Stomach smooth muscle (tissue), 2 donors: ENCODE measurements around the gene GCA.

ENCODE experiments used
- H3K27ac ChIP-seq: one replicate; pipeline ENCODE4 v1.7.0; 2013; ENCODE audit warnings: mild to moderate bottlenecking, low read length, inconsistent platforms
- H3K27me3 ChIP-seq, 2 donors: one replicate each; pipeline ENCODE4 v1.7.0; 2013; ENCODE audit warnings: low read length in 2 of 2; ENCODE audit not compliant: insufficient read depth in 2 of 2, control insufficient read depth in 1 of 2
- H3K36me3 ChIP-seq, 2 donors: one replicate each; pipeline ENCODE4 v1.7.0; 2013; ENCODE audit warnings: low read length in 2 of 2; ENCODE audit not compliant: control insufficient read depth in 2 of 2, insufficient read depth in 2 of 2
- H3K4me1 ChIP-seq: one replicate; pipeline ENCODE4 v1.7.0; 2013; ENCODE audit warnings: low read length; ENCODE audit not compliant: control insufficient read depth, insufficient read depth
- H3K4me3 ChIP-seq, 2 donors: one replicate each; pipeline ENCODE4 v1.7.0; 2013; ENCODE audit warnings: low read length in 2 of 2
- H3K9ac ChIP-seq, 2 donors: one replicate each; pipeline ENCODE4 v1.7.0; 2013; ENCODE audit warnings: low read length in 2 of 2, mild to moderate bottlenecking in 1 of 2
- H3K9me3 ChIP-seq, 2 donors: one replicate each; pipeline ENCODE4 v1.7.0; 2013; ENCODE audit warnings: low read length in 2 of 2; ENCODE audit not compliant: control insufficient read depth in 2 of 2
- donor health status: healthy.
- donor health status: Pancreatic carcinoma.

GCA gene, protein sequence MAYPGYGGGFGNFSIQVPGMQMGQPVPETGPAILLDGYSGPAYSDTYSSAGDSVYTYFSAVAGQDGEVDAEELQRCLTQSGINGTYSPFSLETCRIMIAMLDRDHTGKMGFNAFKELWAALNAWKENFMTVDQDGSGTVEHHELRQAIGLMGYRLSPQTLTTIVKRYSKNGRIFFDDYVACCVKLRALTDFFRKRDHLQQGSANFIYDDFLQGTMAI

GRCh38 chr2:162343824-162344616 is at the start of gene GCA:
GCA (plus strand) TSS chr2:162344132; CDS start chr2:162344249, 117 bp downstream.
- H3K4me1 ChIP-seq = no peaks in the 10 kb centered on the region
- peak within 1 kb of the TSS; percentile 50 to 66 for H3K9ac ChIP-seq
- H3K9me3 ChIP-seq = no peaks in the 10 kb centered on the region
- no peaks in the 10 kb centered on the region for H3K27me3 ChIP-seq
- no peak within 1 kb of the TSS for H3K27ac ChIP-seq
- peak within 1 kb of the TSS; percentile 90 to 93 for H3K4me3 ChIP-seq
- H3K36me3 ChIP-seq = no peaks in the 10 kb centered on the region

GRCh38 chr2:162295009-162295408 is 48.9 kb upstream of the GCA start:
- peaks cover 0 to 3% of the 10 kb centered on the region in 2 donors for H3K36me3 ChIP-seq
- no peak overlapping the region for H3K27ac ChIP-seq

GRCh38 chr2:162297925-162298552 is 45.9 kb upstream of the GCA start:
- Histone ChIP-seq H3K9me3 (no peaks in the 10 kb centered on the region), H3K9ac (no peak overlapping the region), H3K36me3 (peaks cover 0 to 3% of the 10 kb centered on the region in 2 donors)

More at GRCh38 chr2:162295009-162295408, 48.9 kb upstream of the GCA start:
- no peak overlapping the region for H3K9ac ChIP-seq
- no peaks in the 10 kb centered on the region for H3K27me3 ChIP-seq
- no peak overlapping the region for H3K4me3 ChIP-seq
- no peaks in the 10 kb centered on the region for H3K9me3 ChIP-seq
- no peaks in the 10 kb centered on the region for H3K4me1 ChIP-seq

GRCh38 chr2:162298669-162299335 is 45.1 kb upstream of the GCA start:
- no peaks in the 10 kb centered on the region for H3K27me3 ChIP-seq
- no peaks in the 10 kb centered on the region for H3K9me3 ChIP-seq
- peaks cover 0 to 3% of the 10 kb centered on the region in 2 donors for H3K36me3 ChIP-seq
- H3K4me1 ChIP-seq = no peaks in the 10 kb centered on the region
- no peak overlapping the region for H3K4me3 ChIP-seq
- no peak overlapping the region for H3K27ac ChIP-seq
- no peak overlapping the region for H3K9ac ChIP-seq

More at GRCh38 chr2:162297925-162298552, 45.9 kb upstream of the GCA start:
- H3K4me3 ChIP-seq = no peak overlapping the region
- H3K27ac ChIP-seq = no peak overlapping the region
- no peaks in the 10 kb centered on the region for H3K4me1 ChIP-seq
- H3K27me3 ChIP-seq = no peaks in the 10 kb centered on the region

DNA sequence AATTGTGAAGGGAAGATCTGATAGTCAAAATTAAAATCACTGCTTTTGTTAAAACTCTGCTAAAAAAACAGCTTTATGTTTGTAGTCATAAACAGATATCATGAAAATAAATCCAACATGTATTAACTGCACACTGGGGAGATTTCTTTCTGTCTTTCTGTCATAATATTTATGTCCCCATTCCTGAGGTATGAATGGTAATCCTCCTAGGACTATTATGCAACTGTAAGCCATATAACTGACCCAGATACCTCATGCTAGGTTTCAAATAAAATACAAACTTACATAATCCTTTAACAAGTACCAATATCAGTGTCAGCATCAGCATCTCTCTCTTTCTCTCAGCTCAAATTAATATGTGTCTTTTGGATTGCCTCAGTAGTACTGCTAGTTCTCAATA is 43.7 kb upstream of the GCA start:
- H3K27me3 ChIP-seq = no peaks in the 10 kb centered on the region
- no peak overlapping the region for H3K9ac ChIP-seq
- peaks cover 0 to 3% of the 10 kb centered on the region in 2 donors for H3K36me3 ChIP-seq
- no peaks in the 10 kb centered on the region for H3K4me1 ChIP-seq
- no peaks in the 10 kb centered on the region for H3K9me3 ChIP-seq
- H3K4me3 ChIP-seq = no peak overlapping the region
- no peak overlapping the region for H3K27ac ChIP-seq

DNA sequence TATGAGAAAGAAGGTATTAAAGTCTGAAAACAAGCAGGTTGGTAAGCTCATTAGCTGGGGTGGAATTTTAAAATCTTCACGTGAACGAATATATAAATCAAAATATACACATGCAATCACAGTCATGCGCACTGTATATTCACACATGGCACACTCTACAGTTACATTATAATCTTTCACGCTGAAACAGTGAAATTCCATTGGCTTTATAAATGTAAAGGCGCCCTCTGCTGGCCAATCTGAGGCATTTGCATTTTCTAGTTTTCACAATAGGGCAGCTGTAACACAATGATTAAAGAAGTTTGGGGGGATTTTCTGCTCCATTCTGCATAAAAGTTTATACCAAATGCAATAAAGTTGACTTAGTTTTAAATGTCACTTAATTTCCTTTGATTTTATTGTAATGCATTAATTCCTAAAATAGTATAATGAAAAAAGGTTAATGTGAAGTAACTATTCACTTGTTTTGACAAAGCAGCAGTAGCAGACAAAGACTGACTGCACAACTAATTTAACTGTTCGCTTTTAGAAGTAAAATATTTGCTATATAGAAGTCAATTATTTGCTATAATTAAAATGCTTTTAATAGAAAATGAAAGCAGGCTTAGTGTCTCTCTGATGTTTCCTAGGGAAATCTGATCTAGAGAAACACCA is 42.7 kb upstream of the GCA start:
- Histone ChIP-seq H3K9me3 (no peaks in the 10 kb centered on the region), H3K4me3 (no peak overlapping the region), H3K36me3 (peaks cover 0 to 3% of the 10 kb centered on the region in 2 donors)

GRCh38 chr2:162301877-162302276 is 42.1 kb upstream of the GCA start:
- Histone ChIP-seq H3K4me1 (no peaks in the 10 kb centered on the region), H3K36me3 (peaks cover 0 to 3% of the 10 kb centered on the region in 2 donors), H3K9ac (no peak overlapping the region), H3K4me3 (no peak overlapping the region), H3K27me3 (no peaks in the 10 kb centered on the region), H3K9me3 (no peaks in the 10 kb centered on the region), H3K27ac (no peak overlapping the region)

More for the DNA sequence above, 42.7 kb upstream of the GCA start:
- no peaks in the 10 kb centered on the region for H3K27me3 ChIP-seq
- H3K9ac ChIP-seq = no peak overlapping the region
- H3K4me1 ChIP-seq = no peaks in the 10 kb centered on the region
- H3K27ac ChIP-seq = no peak overlapping the region

GRCh38 chr2:162305901-162306300 is 38.0 kb upstream of the GCA start:
- H3K36me3 ChIP-seq = no peaks in the 10 kb centered on the region
- no peak overlapping the region for H3K27ac ChIP-seq
- H3K9me3 ChIP-seq = no peaks in the 10 kb centered on the region
- no peak overlapping the region for H3K9ac ChIP-seq
- H3K4me3 ChIP-seq = no peak overlapping the region
- no peaks in the 10 kb centered on the region for H3K27me3 ChIP-seq
- H3K4me1 ChIP-seq = no peaks in the 10 kb centered on the region

DNA sequence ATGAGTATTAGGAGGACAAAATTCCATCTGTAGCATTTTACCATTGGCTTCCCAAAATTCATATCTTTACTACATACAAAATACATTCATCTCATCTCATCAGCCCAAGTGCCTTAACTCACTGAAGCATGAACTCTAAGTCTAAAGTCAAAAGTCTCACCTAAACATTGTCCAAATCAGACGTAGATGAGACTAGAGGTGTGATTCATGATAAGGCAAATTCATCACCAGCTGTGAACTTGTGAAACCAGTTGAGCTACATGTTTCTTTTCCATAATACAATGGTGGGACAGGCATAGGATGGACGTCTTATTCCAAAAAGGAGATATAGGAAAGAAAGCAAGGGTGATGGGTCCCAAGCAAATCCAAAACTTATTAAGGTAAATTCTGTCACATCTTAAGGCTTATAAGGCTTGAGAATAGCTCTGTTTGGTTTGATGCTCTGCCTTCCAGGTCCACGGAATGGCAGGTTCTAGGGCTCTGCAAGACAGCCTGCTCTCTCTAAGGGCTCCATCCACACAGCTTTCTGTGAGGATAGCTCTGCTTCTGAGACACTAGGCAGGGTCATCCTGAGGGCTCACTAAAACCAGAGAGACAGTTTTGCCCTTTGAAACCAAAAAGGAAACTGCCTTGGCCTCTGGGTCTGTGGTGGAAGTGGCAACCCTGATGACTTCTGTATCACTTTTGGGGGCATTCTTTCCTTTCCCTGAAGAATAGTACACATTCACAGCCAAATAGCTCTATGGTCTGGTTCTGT is 35.0 kb upstream of the GCA start:
- Histone ChIP-seq H3K36me3 (no peaks in the 10 kb centered on the region), H3K4me1 (no peaks in the 10 kb centered on the region), H3K27ac (no peak overlapping the region), H3K9ac (no peak overlapping the region), H3K4me3 (no peak overlapping the region), H3K9me3 (no peaks in the 10 kb centered on the region), H3K27me3 (no peaks in the 10 kb centered on the region)
